H1 (cell line): ENCODE results near the gene KLF12. TPM values are rescaled to one million over a fixed set of nuclear protein-coding genes. Genes with fewer than 3 reads are reported as not detected.

Experiments used
- CTCF ChIA-PET: fragments of 300-600 bp; sonication (Branson Sonifier 250); formaldehyde crosslinking; loops from one replicate; lab custom pipeline; 2021; ENCODE audit not compliant: partially characterized antibody; lab: Charles Lee
- POLR2A ChIA-PET: fragments of 300-600 bp; sonication (Branson Sonifier 250); formaldehyde crosslinking; loops from one replicate; lab custom pipeline; 2021; ENCODE audit warnings: inconsistent platforms; ENCODE audit not compliant: partially characterized antibody; lab: Charles Lee
- DNase-seq, 2 experiments: peaks; one replicate each; pipeline versions ENCODE4 v3.0.0 to v3.0.0-alpha.2; 2010 to 2022; ENCODE audit warnings: low spot score in 2 of 2, low read depth in 1 of 2, mixed read lengths in 1 of 2
- FAIRE-seq: peaks from 2 replicates; lab custom pipeline; 2011; peaks lifted over from hg19 to GRCh38; lab: Jason Lieb, UNC
- H2AFZ ChIP-seq: 2 replicates; pipeline ENCODE4 v1.8.1; 2012; ENCODE audit warnings: low read length, inconsistent platforms
- H2AK5ac ChIP-seq: 2 replicates; pipeline ENCODE4 v1.6.1; 2013; ENCODE audit warnings: low read depth, low read length
- H2BK120ac ChIP-seq: replicated peaks from 2 replicates; pipeline ENCODE3; 2013; ENCODE audit warnings: low read depth, low read length, inconsistent platforms
- H2BK12ac ChIP-seq: 2 replicates; pipeline ENCODE4 v1.6.1; 2013; ENCODE audit warnings: low read depth, low read length
- H2BK15ac ChIP-seq: 2 replicates; pipeline ENCODE4 v1.6.1; 2013; ENCODE audit warnings: low read length
- H2BK20ac ChIP-seq: 2 replicates; pipeline ENCODE4 v1.6.1; 2013; ENCODE audit warnings: low read length
- H2BK5ac ChIP-seq: 2 replicates; pipeline ENCODE4 v1.6.1; 2013; ENCODE audit warnings: low read depth, low read length
- H3K14ac ChIP-seq: 2 replicates; pipeline ENCODE4 v1.6.1; 2013; ENCODE audit warnings: inconsistent platforms; ENCODE audit not compliant: insufficient read length
- H3K18ac ChIP-seq: 2 replicates; pipeline ENCODE4 v1.6.1; 2013; ENCODE audit warnings: low read length; ENCODE audit errors: extremely low read depth
- H3K23ac ChIP-seq: 2 replicates; pipeline ENCODE4 v1.6.1; 2013; ENCODE audit warnings: inconsistent platforms; ENCODE audit not compliant: insufficient read length
- H3K23me2 ChIP-seq: 2 replicates; pipeline ENCODE4 v1.6.1; 2013; ENCODE audit warnings: low read depth, low read length
- H3K27ac ChIP-seq: 2 replicates; pipeline ENCODE4 v1.6.1; 2011; ENCODE audit warnings: low read depth, low read length, inconsistent platforms
- H3K27me3 ChIP-seq, 4 experiments: replicated peaks in 1 of 4; 1 replicate in 1 of 4; 2 replicates in 3 of 4; pipeline versions ENCODE4 v1.6.1 to v1.8.1; 2011 to 2013; ENCODE audit warnings: low read length in 3 of 4, mild to moderate bottlenecking in 3 of 4, inconsistent platforms in 2 of 4, mixed read lengths in 2 of 4, moderate library complexity in 1 of 4; ENCODE audit not compliant: control insufficient read depth in 3 of 4, insufficient read depth in 3 of 4; ENCODE audit errors: extremely low read depth in 1 of 4
- H3K36me3 ChIP-seq, 4 experiments: 2 replicates each; pipeline versions ENCODE4 v1.6.1 to v1.8.1; 2011 to 2013; ENCODE audit warnings: mild to moderate bottlenecking in 4 of 4, low read length in 3 of 4, moderate library complexity in 2 of 4, control low read depth in 1 of 4, inconsistent platforms in 1 of 4; ENCODE audit not compliant: insufficient read depth in 4 of 4, control insufficient read depth in 2 of 4
- H3K4ac ChIP-seq: replicated peaks from 2 replicates; pipeline ENCODE3; 2013; ENCODE audit warnings: low read length, low read depth, mixed read lengths, inconsistent platforms; ENCODE audit not compliant: insufficient read length
- H3K4me1 ChIP-seq, 4 experiments: replicated peaks in 1 of 4; 1 replicate in 1 of 4; 2 replicates in 3 of 4; pipeline versions ENCODE4 v1.6.1 to v1.8.1; 2011 to 2013; ENCODE audit warnings: low read length in 3 of 4, inconsistent platforms in 2 of 4, mixed read lengths in 1 of 4; ENCODE audit not compliant: insufficient read depth in 4 of 4, control insufficient read depth in 3 of 4
- H3K4me2 ChIP-seq, 2 experiments: 2 replicates each; pipeline versions ENCODE4 v1.6.1 to v1.8.1; 2011 to 2013; ENCODE audit warnings: low read depth in 2 of 2, low read length in 2 of 2, control low read depth in 1 of 2, inconsistent platforms in 1 of 2, mild to moderate bottlenecking in 1 of 2; ENCODE audit not compliant: insufficient read depth in 1 of 2
- H3K4me3 ChIP-seq, 4 experiments: fragments of 200-600, 300-600 bp in 1 of 4; sonication (generic), shearing (Covaris generic), sonication (Bioruptor Twin) in 1 of 4; 2 replicates each; pipeline versions ENCODE4 v1.5.1 to v1.8.1; 2011 to 2016; ENCODE audit warnings: low read length in 4 of 4, low read depth in 3 of 4, control low read depth in 2 of 4, inconsistent platforms in 2 of 4, mild to moderate bottlenecking in 2 of 4, mixed read lengths in 1 of 4, moderate library complexity in 1 of 4; ENCODE audit not compliant: insufficient read depth in 2 of 4; ENCODE audit errors: extremely low read depth in 1 of 4
- H3K56ac ChIP-seq: replicated peaks from 2 replicates; pipeline ENCODE3; 2013; ENCODE audit warnings: low read depth, mild to moderate bottlenecking, mixed read lengths, low read length, inconsistent platforms; ENCODE audit not compliant: insufficient read length
- H3K79me1 ChIP-seq: 2 replicates; pipeline ENCODE4 v1.6.1; 2013; ENCODE audit warnings: low read depth, low read length, control low read depth
- H3K79me2 ChIP-seq, 2 experiments: 2 replicates each; pipeline versions ENCODE4 v1.6.1 to v1.8.1; 2012 to 2013; ENCODE audit warnings: low read length in 2 of 2, mild to moderate bottlenecking in 2 of 2, inconsistent platforms in 1 of 2; ENCODE audit not compliant: insufficient read depth in 2 of 2, control insufficient read depth in 1 of 2
- H3K9ac ChIP-seq, 4 experiments: replicated peaks in 1 of 4; 1 replicate in 1 of 4; 2 replicates in 3 of 4; pipeline versions ENCODE4 v1.6.1 to v1.8.1; 2011 to 2013; ENCODE audit warnings: low read depth in 3 of 4, low read length in 3 of 4, control low read depth in 2 of 4, mild to moderate bottlenecking in 2 of 4, moderate library complexity in 2 of 4, inconsistent platforms in 1 of 4; ENCODE audit errors: extremely low read depth in 1 of 4
- H3K9me3 ChIP-seq, 2 experiments: 2 replicates each; pipeline versions ENCODE4 v1.6.1 to v1.8.1; 2012 to 2013; ENCODE audit warnings: mild to moderate bottlenecking in 2 of 2, moderate library complexity in 2 of 2, control low read depth in 1 of 2, inconsistent platforms in 1 of 2, low read depth in 1 of 2, low read length in 1 of 2, mixed read lengths in 1 of 2; ENCODE audit not compliant: insufficient read depth in 2 of 2
- H4K20me1 ChIP-seq, 2 experiments: replicated peaks in 1 of 2; 2 replicates each; pipeline versions ENCODE3 to v1.8.1; 2011 to 2013; ENCODE audit warnings: inconsistent platforms in 2 of 2, low read length in 2 of 2, mild to moderate bottlenecking in 1 of 2; ENCODE audit not compliant: insufficient read depth in 2 of 2, control insufficient read depth in 1 of 2
- H4K5ac ChIP-seq: 2 replicates; pipeline ENCODE4 v1.6.1; 2013; ENCODE audit warnings: low read length, low read depth, mixed read lengths, inconsistent platforms; ENCODE audit not compliant: insufficient read length
- H4K8ac ChIP-seq: 2 replicates; pipeline ENCODE4 v1.8.0; 2013; ENCODE audit warnings: mild to moderate bottlenecking, moderate library complexity, low read length, inconsistent platforms; ENCODE audit not compliant: insufficient read depth; ENCODE audit errors: extremely low read depth
- H4K91ac ChIP-seq: replicated peaks from 2 replicates; pipeline ENCODE3; 2013; ENCODE audit warnings: low read length, mixed read lengths, inconsistent platforms; ENCODE audit not compliant: insufficient read length
- CTBP2 ChIP-seq: IDR thresholded peaks from 2 replicates; pipeline ENCODE4 v1.7.0; 2011; ENCODE audit warnings: borderline replicate concordance, mild to moderate bottlenecking, moderate library complexity, mixed read lengths, low read length; ENCODE audit not compliant: insufficient read depth, insufficient read length
- GTF2F1 ChIP-seq: IDR thresholded peaks from 2 replicates; pipeline ENCODE4 v1.6.1; 2012; ENCODE audit warnings: low read depth, low read length, improper control_type of control experiment, borderline replicate concordance
- JUN ChIP-seq: IDR thresholded peaks from 2 replicates; pipeline ENCODE4 v1.6.1; 2011; ENCODE audit warnings: low read depth, mild to moderate bottlenecking, improper control_type of control experiment, low read length
- PHF8 ChIP-seq: fragments of 200-600 bp; sonication (generic); conservative IDR thresholded peaks from 2 replicates; pipeline ENCODE4 v1.7.1; 2012; ENCODE audit warnings: low read depth, mild to moderate bottlenecking, inconsistent platforms, low read length, moderate library complexity
- YY1 ChIP-seq: IDR thresholded peaks from 2 replicates; pipeline ENCODE4 v1.6.1; 2011; ENCODE audit warnings: low read depth, mild to moderate bottlenecking, low read length
- ZNF274 ChIP-seq: IDR thresholded peaks from 2 replicates; pipeline ENCODE4 v1.7.0; 2012; ENCODE audit warnings: low read length, borderline replicate concordance; ENCODE audit errors: extremely low read depth
- WGBS, 2 experiments: shearing (Covaris generic) in 1 of 2; methylation state at CpG; one replicate each; pipeline versions ENCODE4 v1.1.6 to v1.1.7; 2013 to 2015; ENCODE audit warnings: low lambda C conversion rate in 2 of 2, mixed read lengths in 2 of 2, inconsistent platforms in 1 of 2, low coverage in 1 of 2, missing lambda C conversion rate in 1 of 2; ENCODE audit not compliant: insufficient replicate concordance in 2 of 2, insufficient coverage in 1 of 2, insufficient read length in 1 of 2; ENCODE audit errors: extremely low coverage in 1 of 2, missing lambda C conversion rate in 1 of 2; 5-methylcytosine and 5-hydroxymethylcytosine counted together
- polyA plus RNA-seq, 7 experiments: library from polyadenylated mRNA; depleted of rRNA in 3 of 7; stranded (reverse) in 5 of 7; unstranded in 2 of 7; fragments of >200 nt in 5 of 7; fragments of 200-250 nt in 2 of 7; gene quantifications; 1 replicate in 5 of 7; 2 replicates in 1 of 7; 4 replicates in 1 of 7; pipeline versions ENCODE4 v1.2.1 to v1.2.3, GENCODE V29; 2011 to 2013; ENCODE audit warnings: missing spikeins in 2 of 7, mixed read lengths in 2 of 7
- total RNA-seq: library from RNA; stranded (reverse); fragmentation: NEBNext Ultra II Directional; extraction: Animal tissue kit (Norgen Biotek cat#: 25700); gene quantifications from 2 replicates; pipeline ENCODE4 v1.2.1, GENCODE V29; 2021

Gene KLF12
- total and polyA plus RNA-seq, 2 of the 8 experiments (the other 6 are each of a cell fraction or from before 2014, with no cell fraction given), result 6.6 to 12.1 TPM

GRCh38 chr13:74128156-74128767 is 5.9 kb downstream of the KLF12 start:
- POLR2A ChIA-PET, result no interaction called here
- WGBS, 2 experiments, result 77% methylated on average over 6 of the region's 6 CpGs; no CpG with 5 or more reads in 1 of the 2 experiments
- Histone ChIP-seq H2BK120ac (no peak overlapping the region), H3K18ac (no peak overlapping the region), H4K8ac (no peak overlapping the region), H3K4me1 (peaks cover 0 to 2% (median 2%) of the 10 kb centered on the region in 4 experiments; a peak in 3 of 7 replicates), H3K36me3 (no peaks in the 10 kb centered on the region), H2BK12ac (no peak overlapping the region), H4K20me1 (no peaks in the 10 kb centered on the region), H2AK5ac (no peak overlapping the region), H3K9ac (no peak overlapping the region), H3K56ac (no peak overlapping the region), H2BK15ac (no peak overlapping the region), H4K91ac (no peak overlapping the region), H3K23me2 (peaks cover 9% of the 10 kb centered on the region; the same call in 1 of the 2 replicates), H3K4ac (no peak overlapping the region), H3K27me3 (no peaks in the 10 kb centered on the region; a peak in 1 of 7 replicates), H3K4me3 (no peak overlapping the region), H3K27ac (no peak overlapping the region), H2AFZ (no peak overlapping the region), H4K5ac (no peak overlapping the region), H3K14ac (no peak overlapping the region), H3K79me2 (peaks cover 0 to 77% of the 10 kb centered on the region in 2 experiments; a peak in 3 of 4 replicates), H3K9me3 (no peaks in the 10 kb centered on the region), H3K4me2 (no peak overlapping the region), H2BK5ac (no peak overlapping the region), H3K23ac (no peak overlapping the region), H2BK20ac (no peak overlapping the region), H3K79me1 (no peaks in the 10 kb centered on the region)
- TF ChIP-seq ZNF274 (no peak), PHF8 (no peak), CTBP2 (no peak), JUN (no peak), GTF2F1 (no peak), YY1 (no peak)
- CTCF ChIA-PET, result interaction anchor here (0.6 to 0.8 kb wide), 2 partner anchors 159 to 1087 kb away, joined by 3 read pairs; no protein-coding TSS in a partner anchor
- no peak for FAIRE-seq
- no peak for DNase-seq
